Caco-2 (cell line): Measurements from ENCODE around the gene PDE12. TPM values are rescaled to one million over a fixed set of nuclear protein-coding genes. Genes with fewer than 3 reads are reported as not detected.

ENCODE experiments used
- BruUV-seq: library from RNA; stranded (reverse); fragments of 400-500 nt; replicated peaks from 2 replicates; lab custom pipeline; 2021; lab: Mats Ljungman, UMichigan
- CTCF ChIA-PET: fragments of 300-600 bp; sonication (Branson Sonifier 250); formaldehyde crosslinking; loops from one replicate; lab custom pipeline; 2022; ENCODE audit warnings: antibody characterized with exemption; lab: Charles Lee
- POLR2A ChIA-PET: fragments of 300-600 bp; sonication (Branson Sonifier 250); formaldehyde crosslinking; loops from one replicate; lab custom pipeline; 2022; ENCODE audit warnings: antibody characterized with exemption; lab: Charles Lee
- DNase-seq, 2 experiments: peaks; one replicate each; pipeline versions ENCODE4 v3.0.0 to v3.0.0-alpha.2; 2020 to 2022
- H3K27me3 ChIP-seq: replicated peaks from 2 replicates; pipeline ENCODE4 v1.6.0; 2011; ENCODE audit warnings: low read length; ENCODE audit not compliant: control insufficient read depth, insufficient read depth
- H3K36me3 ChIP-seq: 2 replicates; pipeline ENCODE4 v1.5.1; 2011; ENCODE audit warnings: low read length; ENCODE audit not compliant: control insufficient read depth, insufficient read depth
- H3K4me1 ChIP-seq: fragments of 250-450 bp; sonication (Bioruptor Pico); 2 replicates; pipeline ENCODE4 v1.5.1; 2020; ENCODE audit warnings: mild to moderate bottlenecking
- H3K4me3 ChIP-seq: 2 replicates; pipeline ENCODE4 v1.5.1; 2011; ENCODE audit warnings: low read depth, mild to moderate bottlenecking, control low read depth, low read length
- H3K9me3 ChIP-seq: fragments of 250-450 bp; sonication (Bioruptor Pico); 2 replicates; pipeline ENCODE4 v1.5.1; 2020; ENCODE audit warnings: mild to moderate bottlenecking, moderate library complexity
- H3K27ac Mint-ChIP-seq: one replicate; pipeline ENCODE4 v1.8.0; 2022; ENCODE audit warnings: mixed read lengths; ENCODE audit not compliant: unreplicated experiment
- H3K27me3 Mint-ChIP-seq: one replicate; pipeline ENCODE4 v1.8.0; 2022; ENCODE audit warnings: mixed read lengths; ENCODE audit not compliant: insufficient read depth, unreplicated experiment
- H3K36me3 Mint-ChIP-seq: one replicate; pipeline ENCODE4 v1.8.0; 2022; ENCODE audit warnings: mild to moderate bottlenecking, mixed read lengths; ENCODE audit not compliant: insufficient read depth, unreplicated experiment
- H3K4me1 Mint-ChIP-seq: one replicate; pipeline ENCODE4 v1.8.0; 2022; ENCODE audit warnings: low read depth, mixed read lengths; ENCODE audit not compliant: unreplicated experiment
- H3K4me3 Mint-ChIP-seq: one replicate; pipeline ENCODE4 v1.8.0; 2022; ENCODE audit warnings: mild to moderate bottlenecking, moderate library complexity, mixed read lengths; ENCODE audit not compliant: unreplicated experiment
- H3K9me3 Mint-ChIP-seq: one replicate; pipeline ENCODE4 v1.8.0; 2022; ENCODE audit warnings: mixed read lengths; ENCODE audit not compliant: unreplicated experiment
- CTCF ChIP-seq, 2 experiments: fragments of 200-600 bp in 1 of 2; IDR thresholded peaks; 1 replicate in 1 of 2; 2 replicates in 1 of 2; pipeline versions ENCODE4 v1.5.1 to v1.8.0; 2011 to 2022; ENCODE audit warnings: antibody characterized with exemption in 1 of 2, control low read depth in 1 of 2, inconsistent platforms in 1 of 2, low read depth in 1 of 2, low read length in 1 of 2, mild to moderate bottlenecking in 1 of 2, moderate library complexity in 1 of 2; ENCODE audit not compliant: insufficient read depth in 1 of 2, severe bottlenecking in 1 of 2, unreplicated experiment in 1 of 2
- intact Hi-C: fragments of 100-400 bp; cut with micrococcal nuclease; formaldehyde crosslinking; loops from one replicate; pipeline ENCODE4 v1.10.0; 2022; ENCODE audit not compliant: unreplicated experiment
- total RNA-seq: library from RNA; stranded (reverse); gene quantifications from 2 replicates; pipeline ENCODE4 v1.2.3, GENCODE V29; 2022

Gene PDE12
- total RNA-seq, 1 experiment from 2014 or later: 22.1 TPM

DNA sequence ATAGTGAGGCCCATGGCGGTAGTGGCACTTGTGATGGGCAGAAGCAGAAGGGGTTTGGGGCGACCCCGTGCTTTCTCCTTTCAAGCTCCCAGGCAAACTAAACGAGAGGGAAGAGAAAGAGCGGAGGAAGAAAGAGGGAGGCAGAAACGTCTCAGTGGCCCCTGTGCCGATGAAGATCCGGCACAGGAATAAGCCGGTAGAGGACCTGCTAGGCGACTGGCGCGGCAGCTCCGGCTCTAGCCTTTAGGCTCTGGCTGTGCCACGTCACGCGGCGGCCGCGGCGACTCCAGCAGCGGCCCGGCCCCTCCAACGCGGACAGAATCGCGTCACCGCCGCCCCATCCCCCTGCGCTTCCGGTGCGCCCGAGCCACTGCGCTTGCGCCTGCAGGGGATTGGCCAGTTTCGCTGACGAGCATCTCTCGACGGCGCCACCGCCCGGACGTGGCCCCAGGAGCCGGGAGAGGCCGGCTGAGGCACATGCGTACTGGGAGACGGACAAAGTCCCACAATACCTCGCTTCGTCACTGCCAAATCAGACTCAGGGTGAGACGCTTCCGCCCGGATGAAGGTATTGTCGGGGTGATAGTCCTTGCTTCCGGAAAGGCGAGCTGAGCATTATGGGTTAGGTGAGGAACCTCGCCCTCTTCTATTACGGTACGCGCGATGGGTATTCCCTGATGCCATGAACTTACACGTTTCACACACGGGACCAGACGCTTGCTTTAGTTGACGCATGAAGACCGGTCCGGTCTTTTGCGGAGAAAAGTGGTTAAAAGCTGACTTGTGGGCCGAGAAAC is 41.3 kb downstream of the PDE12 start, which contains the start of gene ARF4:
Gene ARF4 (minus strand): TSS at position 218 of the 797 bp plus-strand sequence. CDS start 204 bp downstream, at position 14.
- intact Hi-C loops: loop anchor here (1.0 to 2.0 kb wide), 4 partner anchors 41 to 230 kb away; partner anchors contain the start of genes DENND6A, PDE12 and SLMAP

DNA sequence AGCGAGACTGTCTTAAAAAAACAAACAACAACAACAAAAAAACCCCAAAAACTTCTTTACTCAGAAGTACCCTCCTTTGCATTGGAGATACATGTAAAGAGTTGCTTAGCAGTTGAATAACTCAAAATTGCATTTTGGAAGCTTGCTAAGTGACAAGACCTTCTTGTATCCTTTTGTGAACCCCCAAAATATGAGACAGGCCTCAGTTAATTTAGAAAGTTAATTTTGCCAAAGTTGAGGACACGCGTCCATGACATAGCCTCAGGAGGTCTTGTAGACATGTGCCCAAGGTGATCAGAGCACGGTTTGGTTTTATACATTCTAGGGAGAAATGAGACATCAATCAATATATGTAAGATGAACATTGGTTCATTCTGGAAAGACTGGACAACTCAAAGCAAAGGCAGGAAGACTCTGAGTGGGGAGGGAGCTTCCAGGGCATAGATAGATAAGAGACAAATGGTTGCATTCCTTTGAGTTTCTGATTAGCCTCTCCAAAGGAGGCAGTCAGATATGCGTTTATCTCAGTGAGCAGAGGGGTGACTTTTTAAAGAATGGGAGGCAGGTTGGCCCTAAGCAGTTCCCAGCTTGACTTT is 42.8 kb downstream of the PDE12 start:
- no peak for TF ChIP-seq CTCF (IDR thresholded peaks at IDR 0.05; ENCODE audit: insufficient read depth in 1 of 2, low read depth in 1 of 2, low read length in 1 of 2, severe bottlenecking in 1 of 2, unreplicated experiment in 1 of 2)
- DNase-seq: peak; percentile 45 to 47
- H3K36me3 Mint-ChIP-seq: peaks cover 55% of the 10 kb centered on the region
- peak overlapping the region; percentile 84 for H3K4me3 Mint-ChIP-seq
- BruUV-seq: no TSS peak
- ChIA-PET POLR2A (interaction anchor here (0.7 kb wide), 1 partner anchor 231 kb away, joined by 5 read pairs; no protein-coding TSS in a partner anchor), CTCF (interaction anchor here (1.2 kb wide), 1 partner anchor 201 kb away, joined by 3 read pairs; no protein-coding TSS in a partner anchor)
- Histone ChIP-seq H3K9me3 (no peaks in the 10 kb centered on the region), H3K36me3 (no peaks in the 10 kb centered on the region), H3K4me3 (peak overlapping the region; percentile 72), H3K27me3 (no peaks in the 10 kb centered on the region), H3K4me1 (peaks cover 21% of the 10 kb centered on the region)
- no peaks in the 10 kb centered on the region for H3K27me3 Mint-ChIP-seq
- intact Hi-C loops: no loop called here
- H3K9me3 Mint-ChIP-seq: no peaks in the 10 kb centered on the region
- H3K4me1 Mint-ChIP-seq: peaks cover 22% of the 10 kb centered on the region
- H3K27ac Mint-ChIP-seq: peak overlapping the region; percentile 93

More for the DNA sequence above, 41.3 kb downstream of the PDE12 start, which contains the start of gene ARF4:
- Histone ChIP-seq H3K27me3 (no peaks in the 10 kb centered on the region), H3K4me3 (peak within 1 kb of the TSS; percentile 90), H3K4me1 (peaks cover 21% of the 10 kb centered on the region), H3K36me3 (no peaks in the 10 kb centered on the region; the same call in 1 of the 2 replicates), H3K9me3 (no peaks in the 10 kb centered on the region)
- no TSS peak for BruUV-seq
- Mint-ChIP-seq H3K27me3 (no peaks in the 10 kb centered on the region), H3K27ac (peak within 1 kb of the TSS; percentile 93), H3K4me3 (peak within 1 kb of the TSS; percentile 84), H3K4me1 (peaks cover 22% of the 10 kb centered on the region), H3K9me3 (no peaks in the 10 kb centered on the region), H3K36me3 (peaks cover 71% of the 10 kb centered on the region)
- CTCF ChIA-PET: interaction anchor here (0.6 to 1.4 kb wide), 4 partner anchors 42 to 218 kb away, joined by 3 to 5 read pairs (median 4); partner anchors contain the start of gene PDE12
- TF ChIP-seq CTCF (IDR thresholded peaks at IDR 0.05; ENCODE audit: insufficient read depth in 1 of 2, low read depth in 1 of 2, low read length in 1 of 2, severe bottlenecking in 1 of 2, unreplicated experiment in 1 of 2): peak in 1 of 2 experiments; percentile 16
- DNase-seq: peak; percentile 99
- POLR2A ChIA-PET: interaction anchor here (0.6 to 1.6 kb wide), 12 partner anchors 16 to 709 kb away, joined by 3 to 13 read pairs (median 4); partner anchors contain the start of genes APPL1, DENND6A, HTD2 and PDE12

DNA sequence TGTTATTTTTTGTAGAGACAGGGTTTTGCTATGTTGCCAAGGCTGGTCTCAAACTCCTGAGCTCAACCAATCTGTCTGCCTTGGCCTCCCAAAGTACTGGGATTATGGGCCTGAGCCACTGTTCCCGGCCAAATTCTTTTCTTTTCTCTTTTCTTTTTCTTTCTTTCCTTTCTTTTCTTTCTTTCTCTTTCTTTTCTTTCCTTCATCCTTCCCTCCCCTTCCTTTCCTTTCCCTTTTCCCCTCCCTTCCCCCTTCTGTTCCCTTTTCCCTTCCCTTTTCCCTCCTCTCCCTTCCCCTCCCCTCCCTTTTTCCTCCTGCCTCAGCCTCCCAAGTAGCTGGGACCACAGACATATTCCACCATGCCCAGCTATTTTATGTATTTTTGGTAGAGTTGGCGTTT is 44.1 kb downstream of the PDE12 start:
- peak overlapping the region; percentile 93 for H3K27ac Mint-ChIP-seq
- no peak for TF ChIP-seq CTCF (IDR thresholded peaks at IDR 0.05; ENCODE audit: insufficient read depth in 1 of 2, low read depth in 1 of 2, low read length in 1 of 2, severe bottlenecking in 1 of 2, unreplicated experiment in 1 of 2)
- peaks cover 50% of the 10 kb centered on the region for H3K36me3 Mint-ChIP-seq
- DNase-seq: no peak
- no peak overlapping the region for H3K4me3 Mint-ChIP-seq
- Histone ChIP-seq H3K9me3 (no peaks in the 10 kb centered on the region), H3K4me1 (peaks cover 12% of the 10 kb centered on the region), H3K27me3 (no peaks in the 10 kb centered on the region), H3K4me3 (no peak overlapping the region), H3K36me3 (no peaks in the 10 kb centered on the region)
- H3K9me3 Mint-ChIP-seq: no peaks in the 10 kb centered on the region
- ChIA-PET CTCF (no interaction called here), POLR2A (no interaction called here)
- peaks cover 12% of the 10 kb centered on the region for H3K4me1 Mint-ChIP-seq
- BruUV-seq: no TSS peak
- intact Hi-C loops: no loop called here
- H3K27me3 Mint-ChIP-seq: no peaks in the 10 kb centered on the region
